HepG2 (cell line): ENCODE results near the gene SART1. TPM values are rescaled to one million over a fixed set of nuclear protein-coding genes. Genes with fewer than 3 reads are reported as not detected.

Experiments
- BRD4 ChIP-seq: sonication (generic); formaldehyde crosslinking; IDR thresholded peaks from 2 replicates; pipeline ENCODE4 v1.4.0; 2020; ENCODE audit warnings: missing genetic modification reagents
- CEBPB ChIP-seq: IDR thresholded peaks from 2 replicates; pipeline ENCODE4 v1.6.1; 2011; ENCODE audit warnings: low read depth, low read length, improper control_type of control experiment, borderline replicate concordance
- CENPT ChIP-seq: sonication (generic); formaldehyde crosslinking; IDR thresholded peaks from 2 replicates; pipeline ENCODE4 v1.8.0; 2022; ENCODE audit warnings: low read depth, mild to moderate bottlenecking, moderate library complexity, missing genetic modification reagents
- EED ChIP-seq: sonication (generic); formaldehyde crosslinking; IDR thresholded peaks from 2 replicates; pipeline ENCODE4 v1.5.0; 2020; ENCODE audit warnings: mild to moderate bottlenecking, missing genetic modification reagents
- GMEB1 ChIP-seq: sonication (generic); formaldehyde crosslinking; IDR thresholded peaks from 2 replicates; pipeline ENCODE4 v1.5.1; 2020; ENCODE audit warnings: missing genetic modification reagents, mild to moderate bottlenecking, borderline replicate concordance
- JDP2 ChIP-seq: sonication (generic); formaldehyde crosslinking; IDR thresholded peaks from 2 replicates; pipeline ENCODE4 v1.8.1; 2022; ENCODE audit warnings: missing genetic modification reagents, borderline replicate concordance
- MLLT10 ChIP-seq: sonication (generic); formaldehyde crosslinking; IDR thresholded peaks from 2 replicates; pipeline ENCODE4 v1.4.0; 2020; ENCODE audit warnings: missing genetic modification reagents
- MZF1 ChIP-seq: sonication (generic); formaldehyde crosslinking; IDR thresholded peaks from 2 replicates; pipeline ENCODE4 v1.8.1; 2023; ENCODE audit warnings: mild to moderate bottlenecking, missing genetic modification reagents, borderline replicate concordance
- NFIB ChIP-seq: sonication (generic); formaldehyde crosslinking; IDR thresholded peaks from 2 replicates; pipeline ENCODE4 v1.9.0; 2021; ENCODE audit warnings: missing genetic modification reagents, mild to moderate bottlenecking, borderline replicate concordance
- SAP130 ChIP-seq: IDR thresholded peaks from 2 replicates; pipeline ENCODE4 v1.6.1; 2016; ENCODE audit warnings: low read depth
- SP1 ChIP-seq, 2 experiments: fragments of 450-650 bp in 1 of 2; sonication (generic) in 1 of 2; formaldehyde crosslinking in 1 of 2; IDR thresholded peaks; 2 replicates each; pipeline versions ENCODE4 v1.4.0 to v1.6.1; 2016 to 2020; ENCODE audit warnings: missing genetic modification reagents in 1 of 2
- SRSF9 ChIP-seq: fragments of 200-400 bp; formaldehyde crosslinking; IDR thresholded peaks from 2 replicates; pipeline ENCODE4 v1.6.1; 2018; ENCODE audit warnings: borderline replicate concordance, mild to moderate bottlenecking, low read depth, low read length; ENCODE audit not compliant: insufficient read depth, poor library complexity, severe bottlenecking
- ZBTB49 ChIP-seq: sonication (generic); formaldehyde crosslinking; IDR thresholded peaks from 2 replicates; pipeline ENCODE4 v1.4.0; 2020; ENCODE audit warnings: missing genetic modification reagents, borderline replicate concordance
- ZBTB8A ChIP-seq: sonication (generic); formaldehyde crosslinking; IDR thresholded peaks from 2 replicates; pipeline ENCODE4 v1.4.0; 2020; ENCODE audit warnings: mild to moderate bottlenecking, low read depth, missing genetic modification reagents, borderline replicate concordance
- ZNF234 ChIP-seq: sonication (generic); formaldehyde crosslinking; conservative IDR thresholded peaks from 2 replicates; pipeline ENCODE4 v1.5.1; 2020; ENCODE audit warnings: mild to moderate bottlenecking, missing genetic modification reagents
- ZNF44 ChIP-seq: sonication (generic); formaldehyde crosslinking; IDR thresholded peaks from 2 replicates; pipeline ENCODE4 v1.5.1; 2020; ENCODE audit warnings: mild to moderate bottlenecking, missing genetic modification reagents
- ZNF501 ChIP-seq: sonication (generic); formaldehyde crosslinking; IDR thresholded peaks from 2 replicates; pipeline ENCODE4 v1.5.1; 2020; ENCODE audit warnings: mild to moderate bottlenecking, moderate library complexity, missing genetic modification reagents
- ZSCAN29 ChIP-seq: sonication (generic); formaldehyde crosslinking; conservative IDR thresholded peaks from 2 replicates; pipeline ENCODE4 v1.4.0; 2020; ENCODE audit warnings: mild to moderate bottlenecking, missing genetic modification reagents
- polyA plus RNA-seq, 8 experiments: library from polyadenylated mRNA; depleted of rRNA in 3 of 8; stranded (reverse) in 7 of 8; unstranded in 1 of 8; fragments of >200 nt; fragmentation: Illumina TruSeq in 4 of 8; extraction: Trizol in 4 of 8; gene quantifications; 2 replicates each; pipeline versions ENCODE4 v1.2.1 to v1.2.3, GENCODE V29; 2011 to 2016; ENCODE audit warnings: low read depth in 4 of 8, missing spikeins in 1 of 8, mixed read lengths in 1 of 8; ENCODE audit not compliant: insufficient read depth in 1 of 8
- total RNA-seq, 5 experiments: library from RNA; depleted of rRNA; stranded (reverse); fragments of >200 nt; fragmentation: Illumina TruSeq; extraction: Trizol; gene quantifications; 2 replicates each; pipeline ENCODE4 v1.2.3, GENCODE V29; 2016; ENCODE audit warnings: low read depth in 1 of 5
- TF ChIP-seq, protein P1 (sequence below): sonication (generic); formaldehyde crosslinking; IDR thresholded peaks from 2 replicates; pipeline ENCODE4 v1.4.0; 2020; ENCODE audit warnings: missing genetic modification reagents
- TF ChIP-seq, protein P2 (sequence below): IDR thresholded peaks from 2 replicates; pipeline ENCODE4 v1.6.1; 2016; ENCODE audit warnings: low read depth, missing genetic modification reagents, missing compliant biosample characterization

The SART1 gene
- total and polyA plus RNA-seq, 2 of the 13 experiments (the other 11 are each of a cell fraction or from before 2014, with no cell fraction given): 11.3 to 22.5 TPM

GRCh38 chr11:65919141-65919572 lies 42.4 kb upstream of the SART1 start, which contains the start of gene DRAP1 (continued):
- TF ChIP-seq, protein P1, sequence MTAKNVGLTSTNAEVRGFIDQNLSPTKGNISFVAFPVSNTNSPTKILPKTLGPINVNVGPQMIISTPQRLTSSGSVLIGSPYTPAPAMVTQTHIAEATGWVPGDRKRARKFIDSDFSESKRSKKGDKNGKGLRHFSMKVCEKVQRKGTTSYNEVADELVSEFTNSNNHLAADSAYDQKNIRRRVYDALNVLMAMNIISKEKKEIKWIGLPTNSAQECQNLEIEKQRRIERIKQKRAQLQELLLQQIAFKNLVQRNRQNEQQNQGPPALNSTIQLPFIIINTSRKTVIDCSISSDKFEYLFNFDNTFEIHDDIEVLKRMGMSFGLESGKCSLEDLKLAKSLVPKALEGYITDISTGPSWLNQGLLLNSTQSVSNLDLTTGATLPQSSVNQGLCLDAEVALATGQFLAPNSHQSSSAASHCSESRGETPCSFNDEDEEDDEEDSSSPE (CRISPR knock-in tag): peak; percentile 86
- TF ChIP-seq, protein P2, sequence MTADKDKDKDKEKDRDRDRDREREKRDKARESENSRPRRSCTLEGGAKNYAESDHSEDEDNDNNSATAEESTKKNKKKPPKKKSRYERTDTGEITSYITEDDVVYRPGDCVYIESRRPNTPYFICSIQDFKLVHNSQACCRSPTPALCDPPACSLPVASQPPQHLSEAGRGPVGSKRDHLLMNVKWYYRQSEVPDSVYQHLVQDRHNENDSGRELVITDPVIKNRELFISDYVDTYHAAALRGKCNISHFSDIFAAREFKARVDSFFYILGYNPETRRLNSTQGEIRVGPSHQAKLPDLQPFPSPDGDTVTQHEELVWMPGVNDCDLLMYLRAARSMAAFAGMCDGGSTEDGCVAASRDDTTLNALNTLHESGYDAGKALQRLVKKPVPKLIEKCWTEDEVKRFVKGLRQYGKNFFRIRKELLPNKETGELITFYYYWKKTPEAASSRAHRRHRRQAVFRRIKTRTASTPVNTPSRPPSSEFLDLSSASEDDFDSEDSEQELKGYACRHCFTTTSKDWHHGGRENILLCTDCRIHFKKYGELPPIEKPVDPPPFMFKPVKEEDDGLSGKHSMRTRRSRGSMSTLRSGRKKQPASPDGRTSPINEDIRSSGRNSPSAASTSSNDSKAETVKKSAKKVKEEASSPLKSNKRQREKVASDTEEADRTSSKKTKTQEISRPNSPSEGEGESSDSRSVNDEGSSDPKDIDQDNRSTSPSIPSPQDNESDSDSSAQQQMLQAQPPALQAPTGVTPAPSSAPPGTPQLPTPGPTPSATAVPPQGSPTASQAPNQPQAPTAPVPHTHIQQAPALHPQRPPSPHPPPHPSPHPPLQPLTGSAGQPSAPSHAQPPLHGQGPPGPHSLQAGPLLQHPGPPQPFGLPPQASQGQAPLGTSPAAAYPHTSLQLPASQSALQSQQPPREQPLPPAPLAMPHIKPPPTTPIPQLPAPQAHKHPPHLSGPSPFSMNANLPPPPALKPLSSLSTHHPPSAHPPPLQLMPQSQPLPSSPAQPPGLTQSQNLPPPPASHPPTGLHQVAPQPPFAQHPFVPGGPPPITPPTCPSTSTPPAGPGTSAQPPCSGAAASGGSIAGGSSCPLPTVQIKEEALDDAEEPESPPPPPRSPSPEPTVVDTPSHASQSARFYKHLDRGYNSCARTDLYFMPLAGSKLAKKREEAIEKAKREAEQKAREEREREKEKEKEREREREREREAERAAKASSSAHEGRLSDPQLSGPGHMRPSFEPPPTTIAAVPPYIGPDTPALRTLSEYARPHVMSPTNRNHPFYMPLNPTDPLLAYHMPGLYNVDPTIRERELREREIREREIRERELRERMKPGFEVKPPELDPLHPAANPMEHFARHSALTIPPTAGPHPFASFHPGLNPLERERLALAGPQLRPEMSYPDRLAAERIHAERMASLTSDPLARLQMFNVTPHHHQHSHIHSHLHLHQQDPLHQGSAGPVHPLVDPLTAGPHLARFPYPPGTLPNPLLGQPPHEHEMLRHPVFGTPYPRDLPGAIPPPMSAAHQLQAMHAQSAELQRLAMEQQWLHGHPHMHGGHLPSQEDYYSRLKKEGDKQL (CRISPR knock-in tag): peak; percentile 80; the same call in 1 of the 2 replicates
- TF ChIP-seq JDP2 (CRISPR knock-in tag): no peak
- TF ChIP-seq GMEB1 (CRISPR knock-in tag): peak; percentile 64
- peak; percentile 86 for TF ChIP-seq SAP130 (CRISPR knock-in tag)
- no peak for TF ChIP-seq CEBPB
- TF ChIP-seq SRSF9: no peak
- TF ChIP-seq BRD4 (CRISPR knock-in tag): no peak
- no peak for TF ChIP-seq SP1 (IDR thresholded peaks at IDR 0.05)
- TF ChIP-seq SP1 (CRISPR knock-in tag; IDR thresholded peaks at IDR 0.05): peak; percentile 99
- TF ChIP-seq ZNF501: no peak
- no peak for TF ChIP-seq ZNF44 (CRISPR knock-in tag)
- TF ChIP-seq NFIB (CRISPR knock-in tag): no peak
- peak; percentile 88; the same call in 1 of the 2 replicates for TF ChIP-seq ZBTB49 (CRISPR knock-in tag)
- TF ChIP-seq CENPT (CRISPR knock-in tag): no peak; the same call in 1 of the 2 replicates
- TF ChIP-seq ZSCAN29 (CRISPR knock-in tag): peak; percentile 58; the same call in 1 of the 2 replicates
- no peak for TF ChIP-seq ZNF234
- TF ChIP-seq ZBTB8A (CRISPR knock-in tag): no peak
- TF ChIP-seq EED (CRISPR knock-in tag): no peak
- TF ChIP-seq MZF1 (CRISPR knock-in tag): no peak
- no peak for TF ChIP-seq MLLT10
